SK-N-SH (cell line): ENCODE results near the gene ATP1A4. TPM values are rescaled to one million over a fixed set of nuclear protein-coding genes. Genes with fewer than 3 reads are reported as not detected.

Experiments
- CTCF ChIA-PET: fragments of 300-600, 350-600 bp; formaldehyde crosslinking; extraction: SDS; loops from one replicate; lab custom pipeline; 2021; lab: Yijun Ruan, JAX
- POLR2A ChIA-PET: fragments of 350-600 bp; sonication (Branson Sonifier 250); formaldehyde crosslinking; extraction: SDS; loops from one replicate; lab custom pipeline; 2020; ENCODE audit warnings: antibody characterized with exemption, inconsistent platforms; lab: Yijun Ruan, JAX
- DNase-seq: peaks from one replicate; pipeline ENCODE4 v3.0.0; 2012
- H2AFZ ChIP-seq: fragments of 200-600 bp; sonication (generic); 2 replicates; pipeline ENCODE4 v1.8.1; 2016; ENCODE audit warnings: antibody characterized with exemption, mild to moderate bottlenecking, low read depth
- H3F3A ChIP-seq: fragments of 200-600 bp; sonication (generic); replicated peaks from 2 replicates; pipeline ENCODE3; 2016; ENCODE audit warnings: antibody characterized with exemption, mild to moderate bottlenecking; ENCODE audit not compliant: insufficient read depth
- H3K27ac ChIP-seq, 2 experiments: fragments of 200-500 bp in 1 of 2; fragments of 200-600 bp in 1 of 2; sonication (Bioruptor generic) in 1 of 2; sonication (generic), shearing (Covaris generic) in 1 of 2; 2 replicates each; pipeline versions ENCODE4 v1.5.1 to v1.6.1; 2014 to 2016; ENCODE audit warnings: low read depth in 2 of 2, inconsistent platforms in 1 of 2, low read length in 1 of 2, mild to moderate bottlenecking in 1 of 2, mixed read lengths in 1 of 2
- H3K27me3 ChIP-seq: fragments of 200-600 bp; sonication (generic), shearing (Covaris generic); 2 replicates; pipeline ENCODE4 v1.6.1; 2016; ENCODE audit warnings: mixed run types; ENCODE audit not compliant: insufficient read depth
- H3K36me3 ChIP-seq, 2 experiments: fragments of 200-500 bp in 1 of 2; fragments of 200-600 bp in 1 of 2; sonication (Bioruptor generic) in 1 of 2; sonication (generic) in 1 of 2; replicated peaks in 1 of 2; 2 replicates each; pipeline versions ENCODE3 to v1.5.1; 2014 to 2016; ENCODE audit warnings: low read length in 1 of 2, mild to moderate bottlenecking in 1 of 2; ENCODE audit not compliant: insufficient read depth in 2 of 2, control insufficient read depth in 1 of 2
- H3K4me1 ChIP-seq, 2 experiments: fragments of 200-500 bp in 1 of 2; fragments of 200-600 bp in 1 of 2; sonication (Bioruptor generic) in 1 of 2; sonication (generic), shearing (Covaris generic) in 1 of 2; 2 replicates each; pipeline versions ENCODE4 v1.5.1 to v1.6.1; 2014 to 2016; ENCODE audit warnings: low read depth in 1 of 2, low read length in 1 of 2, mixed run types in 1 of 2; ENCODE audit not compliant: insufficient read depth in 2 of 2, control insufficient read depth in 1 of 2
- H3K4me2 ChIP-seq: fragments of 200-600 bp; sonication (generic), shearing (Covaris generic); 2 replicates; pipeline ENCODE4 v1.6.1; 2017; ENCODE audit warnings: mixed run types
- H3K4me3 ChIP-seq, 2 experiments: fragments of 200-500 bp in 1 of 2; fragments of 200-600 bp in 1 of 2; sonication (Bioruptor generic) in 1 of 2; sonication (generic), shearing (Covaris generic) in 1 of 2; 2 replicates each; pipeline versions ENCODE4 v1.5.1 to v1.8.1; 2014 to 2016; ENCODE audit warnings: low read depth in 2 of 2, inconsistent platforms in 1 of 2, low read length in 1 of 2, mild to moderate bottlenecking in 1 of 2, mixed read lengths in 1 of 2, moderate library complexity in 1 of 2
- H3K79me2 ChIP-seq: fragments of 200-600 bp; sonication (generic); 2 replicates; pipeline ENCODE4 v1.8.1; 2017; ENCODE audit warnings: mild to moderate bottlenecking; ENCODE audit not compliant: insufficient read depth
- H3K9ac ChIP-seq: fragments of 200-600 bp; sonication (generic); 2 replicates; pipeline ENCODE4 v1.6.1; 2017; ENCODE audit warnings: mixed run types
- H3K9me2 ChIP-seq: fragments of 200-600 bp; sonication (generic); 2 replicates; pipeline ENCODE4 v1.6.1; 2017; ENCODE audit warnings: mixed run types
- H3K9me3 ChIP-seq: fragments of 200-600 bp; sonication (generic); 2 replicates; pipeline ENCODE4 v1.6.1; 2017; ENCODE audit warnings: mixed run types, mild to moderate bottlenecking, moderate library complexity
- H4K20me1 ChIP-seq: fragments of 200-600 bp; sonication (generic); 2 replicates; pipeline ENCODE4 v1.6.1; 2017; ENCODE audit warnings: mild to moderate bottlenecking, mixed run types; ENCODE audit not compliant: insufficient read depth
- ELF1 ChIP-seq: IDR thresholded peaks from 2 replicates; pipeline ENCODE4 v1.4.0; 2012
- EZH2phosphoT487 ChIP-seq: fragments of 200-600 bp; sonication (generic); IDR thresholded peaks from 2 replicates; pipeline ENCODE4 v1.6.1; 2017; ENCODE audit warnings: low read depth, mixed run types, mild to moderate bottlenecking, antibody characterized with exemption, moderate library complexity, borderline replicate concordance
- FOSL2 ChIP-seq: IDR thresholded peaks from 2 replicates; pipeline ENCODE4 v1.4.0; 2012; ENCODE audit warnings: low read depth, mild to moderate bottlenecking, moderate library complexity, borderline replicate concordance
- FOXM1 ChIP-seq: IDR thresholded peaks from 2 replicates; pipeline ENCODE4 v1.4.0; 2012; ENCODE audit warnings: low read depth, mild to moderate bottlenecking
- GABPA ChIP-seq: IDR thresholded peaks from 2 replicates; pipeline ENCODE4 v1.4.0; 2012; ENCODE audit warnings: low read depth, mild to moderate bottlenecking
- GATA2 ChIP-seq: sonication (generic); formaldehyde crosslinking; IDR thresholded peaks from 2 replicates; pipeline ENCODE4 v1.5.0; 2020; ENCODE audit warnings: mild to moderate bottlenecking, missing genetic modification reagents
- JUND ChIP-seq: IDR thresholded peaks from 2 replicates; pipeline ENCODE4 v1.4.0; 2012
- NFIC ChIP-seq: IDR thresholded peaks from 2 replicates; pipeline ENCODE4 v1.4.0; 2012; ENCODE audit warnings: borderline replicate concordance
- POLR2AphosphoS5 ChIP-seq: IDR thresholded peaks from 2 replicates; pipeline ENCODE4 v1.6.1; 2012; ENCODE audit warnings: low read depth, low read length
- RAD21 ChIP-seq: IDR thresholded peaks from 2 replicates; pipeline ENCODE4 v1.6.1; 2012; ENCODE audit warnings: mild to moderate bottlenecking, low read length
- TCF12 ChIP-seq: IDR thresholded peaks from 2 replicates; pipeline ENCODE4 v1.4.0; 2012
- YY1 ChIP-seq: IDR thresholded peaks from 2 replicates; pipeline ENCODE4 v1.4.0; 2012; ENCODE audit warnings: low read depth, mild to moderate bottlenecking
- WGBS: methylation state at CpG from one replicate; pipeline ENCODE4 v1.1.6; 2017; ENCODE audit warnings: low lambda C conversion rate; 5-methylcytosine and 5-hydroxymethylcytosine counted together
- polyA plus RNA-seq, 3 experiments: library from polyadenylated mRNA; depleted of rRNA; stranded (reverse); fragments of >200 nt; gene quantifications; 2 replicates each; pipeline ENCODE4 v1.2.3, GENCODE V29; 2012
- TF ChIP-seq, protein P1 (sequence below): fragments of 150-350 bp; IDR thresholded peaks from 2 replicates; pipeline ENCODE4 v1.6.1; 2016; ENCODE audit warnings: mild to moderate bottlenecking, low read depth, low read length
- TF ChIP-seq, protein P2 (sequence below): fragments of 150-350 bp; IDR thresholded peaks from 2 replicates; pipeline ENCODE4 v1.6.1; 2017; ENCODE audit warnings: antibody characterized with exemption, low read length, low read depth, borderline replicate concordance

The ATP1A4 gene
- polyA plus RNA-seq, 1 of the 3 experiments (the other 2 are of a cell fraction): not detected

DNA sequence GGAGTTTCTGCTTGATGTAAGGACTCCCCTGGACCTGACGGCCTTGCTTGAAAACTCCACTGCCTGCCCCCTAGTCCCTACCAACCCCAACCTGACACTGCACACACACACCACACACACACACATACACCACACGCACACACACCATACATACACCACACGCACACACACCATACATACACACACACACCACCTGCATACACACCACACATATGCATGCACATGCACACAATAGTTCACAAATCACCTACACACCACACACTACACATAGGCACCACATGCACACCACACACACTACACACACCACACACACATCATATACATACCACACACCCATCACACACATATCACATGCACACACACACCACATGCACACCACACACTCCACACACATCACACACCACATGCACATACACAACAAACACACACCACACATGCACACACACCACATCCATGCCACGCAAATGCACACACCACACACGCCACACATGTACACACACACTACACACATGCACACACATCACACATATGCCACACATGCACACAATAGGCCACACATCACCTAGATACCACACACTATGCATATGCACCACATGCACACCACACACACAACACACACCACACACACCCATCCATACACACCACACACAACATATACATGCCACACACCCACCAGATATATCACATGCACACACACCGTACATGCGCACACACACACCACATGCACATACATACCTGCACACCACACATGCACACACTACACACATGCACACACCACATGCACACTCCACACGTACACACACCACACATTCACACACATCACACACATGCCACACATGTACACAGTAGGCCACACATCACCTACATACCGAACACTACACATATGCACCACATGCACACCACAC, 42.7 kb downstream of the ATP1A4 start:
- Histone ChIP-seq H3K4me1 (peaks cover 3 to 5% of the 10 kb centered on the region in 2 experiments; a peak in 2 of 4 replicates), H3K36me3 (no peaks in the 10 kb centered on the region), H3K27me3 (no peaks in the 10 kb centered on the region), H3F3A (no peaks in the 10 kb centered on the region), H3K79me2 (no peaks in the 10 kb centered on the region), H4K20me1 (no peaks in the 10 kb centered on the region), H3K4me2 (0 out of 2 replicates have a peak overlapping the region, but pooled peaks have one; percentile 49), H3K27ac (no peak overlapping the region), H2AFZ (no peak overlapping the region), H3K9me2 (no peaks in the 10 kb centered on the region), H3K9ac (no peak overlapping the region), H3K4me3 (no peak overlapping the region), H3K9me3 (no peaks in the 10 kb centered on the region)
- DNase-seq: no peak
- ChIA-PET CTCF (interaction anchor here (0.5 to 7.5 kb wide), 65 partner anchors 11 to 227 kb away, joined by 3 to 293 read pairs (median 5); partner anchors contain the start of genes ATP1A4, IGSF8, KCNJ9 and PEA15), POLR2A (interaction anchor here (0.7 to 1.1 kb wide), 2 partner anchors 57 to 68 kb away, joined by 3 read pairs; partner anchors contain the start of gene DCAF8)
- WGBS: 84% methylated on average over 9 of the region's 9 CpGs
- TF ChIP-seq, protein P1, sequence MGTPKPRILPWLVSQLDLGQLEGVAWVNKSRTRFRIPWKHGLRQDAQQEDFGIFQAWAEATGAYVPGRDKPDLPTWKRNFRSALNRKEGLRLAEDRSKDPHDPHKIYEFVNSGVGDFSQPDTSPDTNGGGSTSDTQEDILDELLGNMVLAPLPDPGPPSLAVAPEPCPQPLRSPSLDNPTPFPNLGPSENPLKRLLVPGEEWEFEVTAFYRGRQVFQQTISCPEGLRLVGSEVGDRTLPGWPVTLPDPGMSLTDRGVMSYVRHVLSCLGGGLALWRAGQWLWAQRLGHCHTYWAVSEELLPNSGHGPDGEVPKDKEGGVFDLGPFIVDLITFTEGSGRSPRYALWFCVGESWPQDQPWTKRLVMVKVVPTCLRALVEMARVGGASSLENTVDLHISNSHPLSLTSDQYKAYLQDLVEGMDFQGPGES: no peak
- TF ChIP-seq FOSL2 (no peak), YY1 (no peak)

DNA sequence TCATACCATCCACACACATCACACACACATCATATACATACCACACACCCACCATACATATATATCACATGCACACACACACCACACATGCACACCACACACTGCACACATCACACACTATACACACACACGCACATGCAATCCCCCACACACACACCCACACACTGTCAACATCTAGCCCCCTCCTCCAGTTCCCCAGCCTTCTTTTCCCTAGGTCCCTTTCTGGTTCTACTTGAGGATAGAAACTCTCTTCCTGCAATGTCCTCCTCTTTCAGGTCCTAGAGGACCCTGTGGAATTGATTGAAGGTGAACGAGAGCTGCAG, 43.3 kb downstream of the ATP1A4 start:
- no peak for TF ChIP-seq TCF12
- TF ChIP-seq YY1: no peak
- TF ChIP-seq RAD21: no peak
- no peak for TF ChIP-seq GABPA
- no peak for TF ChIP-seq ELF1
- TF ChIP-seq EZH2phosphoT487: no peak
- TF ChIP-seq FOXM1: no peak
- no peak for TF ChIP-seq GATA2 (CRISPR knock-in tag)
- no peak for TF ChIP-seq POLR2AphosphoS5
- TF ChIP-seq FOSL2: no peak
- TF ChIP-seq JUND: no peak
- TF ChIP-seq NFIC: no peak
- TF ChIP-seq, protein P1: no peak
- TF ChIP-seq, protein P2, sequence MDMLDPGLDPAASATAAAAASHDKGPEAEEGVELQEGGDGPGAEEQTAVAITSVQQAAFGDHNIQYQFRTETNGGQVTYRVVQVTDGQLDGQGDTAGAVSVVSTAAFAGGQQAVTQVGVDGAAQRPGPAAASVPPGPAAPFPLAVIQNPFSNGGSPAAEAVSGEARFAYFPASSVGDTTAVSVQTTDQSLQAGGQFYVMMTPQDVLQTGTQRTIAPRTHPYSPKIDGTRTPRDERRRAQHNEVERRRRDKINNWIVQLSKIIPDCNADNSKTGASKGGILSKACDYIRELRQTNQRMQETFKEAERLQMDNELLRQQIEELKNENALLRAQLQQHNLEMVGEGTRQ: no peak
- H3K9me3 ChIP-seq: no peaks in the 10 kb centered on the region
- WGBS: 77% methylated on average over 2 of the region's 2 CpGs
- ChIA-PET CTCF (interaction anchor here (1.9 to 2.6 kb wide), 3 partner anchors 25 to 97 kb away, joined by 13 read pairs; no protein-coding TSS in a partner anchor), POLR2A (no interaction called here)
- H3K27ac ChIP-seq: no peak overlapping the region
- no peaks in the 10 kb centered on the region for H3F3A ChIP-seq
- no peaks in the 10 kb centered on the region for H4K20me1 ChIP-seq
- H3K4me1 ChIP-seq: peaks cover under 1 to 5% of the 10 kb centered on the region in 2 experiments; a peak in 2 of 4 replicates
- H3K36me3 ChIP-seq: no peaks in the 10 kb centered on the region
- no peak overlapping the region for H3K4me2 ChIP-seq
- no peaks in the 10 kb centered on the region for H3K9me2 ChIP-seq
- no peaks in the 10 kb centered on the region for H3K27me3 ChIP-seq
- no peak overlapping the region for H3K4me3 ChIP-seq
- H3K9ac ChIP-seq: no peak overlapping the region
- DNase-seq: no peak
- no peaks in the 10 kb centered on the region for H3K79me2 ChIP-seq
- H2AFZ ChIP-seq: no peak overlapping the region
